ENCODE results near the gene MARVELD3. TPM values are rescaled to one million over a fixed set of nuclear protein-coding genes. Genes with fewer than 3 reads are reported as not detected.

Gene MARVELD3
- total and polyA plus RNA-seq, 3 donors from 2014 or later: 1.3 to 1.6 (median 1.4) TPM

DNA sequence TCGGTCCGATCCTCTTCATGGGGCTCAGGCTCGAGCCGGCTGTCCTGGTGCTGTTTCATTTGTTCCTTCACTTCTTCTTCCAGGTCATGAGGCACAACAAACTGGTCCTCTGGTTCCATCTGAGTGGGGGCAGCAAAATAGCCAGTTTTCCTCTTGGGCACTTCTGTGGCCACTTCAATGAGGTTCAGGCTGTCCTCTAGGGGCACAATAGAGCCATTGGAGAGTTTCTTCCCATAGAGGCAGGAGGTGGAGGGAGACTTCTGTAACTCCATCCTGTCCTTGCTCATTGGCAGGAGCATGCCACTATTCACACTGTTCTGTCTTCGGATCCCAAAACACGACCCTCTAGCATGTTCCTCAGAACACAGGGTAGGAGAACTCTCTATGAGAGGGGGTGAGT is 22.9 kb downstream of the MARVELD3 start:
- Histone ChIP-seq H3K27ac (no peak overlapping the region), H3K9me3 (no peaks in the 10 kb centered on the region), H3K36me3 (ENCODE audit: low read depth, missing control alignments) (no peaks in the 10 kb centered on the region), H3K27me3 (no peaks in the 10 kb centered on the region), H3K4me3 (no peak overlapping the region), H3K4me1 (no peaks in the 10 kb centered on the region)
- DNase-seq: no peak
- intact Hi-C loops (cut with DNase I; ENCODE audit: low total_unique reads): no loop called here
- 75 to 82% methylated on average over 6 of the region's 6 CpGs for WGBS, 2 donors
- TF ChIP-seq POLR2A (IDR thresholded peaks at IDR 0.05): no peak
- no peak for TF ChIP-seq CTCF (IDR thresholded peaks at IDR 0.05)

- intact Hi-C loops (cut with DNase I; ENCODE audit: low total_unique reads): no loop called here
- H3K27ac ChIP-seq: no peak overlapping the region
- no peaks in the 10 kb centered on the region for H3K9me3 ChIP-seq
- 96 to 97% methylated on average over 7 of the region's 7 CpGs for WGBS, 2 donors
- no peak for DNase-seq
- no peaks in the 10 kb centered on the region for H3K36me3 ChIP-seq (ENCODE audit: low read depth, missing control alignments)
- H3K27me3 ChIP-seq: no peaks in the 10 kb centered on the region
- no peaks in the 10 kb centered on the region for H3K4me1 ChIP-seq
- no peak overlapping the region for H3K4me3 ChIP-seq
- no peak for TF ChIP-seq CTCF (IDR thresholded peaks at IDR 0.05)
- TF ChIP-seq POLR2A (IDR thresholded peaks at IDR 0.05): no peak
These were observed 23.7 kb downstream of the MARVELD3 start for GRCh38 chr16:71649704-71650103.

DNA sequence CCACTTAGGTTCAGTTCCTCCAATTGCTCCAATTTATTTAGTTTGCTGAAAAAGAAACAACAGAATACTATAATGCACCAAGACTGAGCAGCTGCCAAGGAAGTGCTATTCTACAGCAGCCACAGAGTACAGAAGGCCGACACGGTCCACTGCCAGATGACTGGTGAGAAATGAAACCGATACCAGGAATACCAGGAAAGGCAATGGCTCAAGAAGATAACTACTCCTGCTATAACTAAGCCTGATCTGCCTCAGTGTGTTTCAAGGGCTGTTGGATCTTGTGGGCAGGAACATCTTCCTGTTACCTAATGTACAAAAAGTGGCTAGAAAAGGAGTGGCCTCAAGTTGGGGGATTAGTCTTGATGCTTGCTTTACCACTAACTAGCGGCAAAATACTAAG is 32.8 kb downstream of the MARVELD3 start:
- no peaks in the 10 kb centered on the region for H3K27me3 ChIP-seq
- intact Hi-C loops (cut with DNase I; ENCODE audit: low total_unique reads): no loop called here
- TF ChIP-seq POLR2A (IDR thresholded peaks at IDR 0.05) (no peak), CTCF (IDR thresholded peaks at IDR 0.05) (no peak)
- no peak for DNase-seq
- H3K4me3 ChIP-seq: no peak overlapping the region
- WGBS, 2 donors: 93 to 95% methylated on average over 4 of the region's 4 CpGs
- H3K9me3 ChIP-seq: no peaks in the 10 kb centered on the region
- no peak overlapping the region for H3K27ac ChIP-seq
- H3K36me3 ChIP-seq (ENCODE audit: low read depth, missing control alignments): no peaks in the 10 kb centered on the region
- H3K4me1 ChIP-seq: no peaks in the 10 kb centered on the region

DNA sequence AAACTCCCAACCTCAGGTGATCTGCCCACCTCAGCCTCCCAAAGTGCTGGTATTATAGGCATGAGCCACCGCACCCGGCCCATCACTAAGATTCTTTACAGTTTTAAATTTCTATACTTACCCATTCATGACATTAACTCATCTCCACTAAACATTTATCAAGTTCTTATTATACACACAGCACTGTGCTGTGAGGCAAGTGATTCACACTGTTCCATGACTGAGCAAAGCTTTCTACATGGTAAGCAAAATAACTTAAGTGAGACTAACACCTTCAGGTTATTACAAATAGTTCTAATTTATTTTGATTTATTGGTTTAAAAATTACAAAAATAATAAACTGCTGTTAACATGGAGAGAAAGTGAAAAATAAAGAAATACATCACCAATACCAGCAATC is 33.5 kb downstream of the MARVELD3 start:
- no peak overlapping the region for H3K27ac ChIP-seq
- no peaks in the 10 kb centered on the region for H3K36me3 ChIP-seq (ENCODE audit: low read depth, missing control alignments)
- H3K27me3 ChIP-seq: no peaks in the 10 kb centered on the region
- H3K4me1 ChIP-seq: no peaks in the 10 kb centered on the region
- H3K4me3 ChIP-seq: no peak overlapping the region
- intact Hi-C loops (cut with DNase I; ENCODE audit: low total_unique reads): no loop called here
- no peak for TF ChIP-seq POLR2A (IDR thresholded peaks at IDR 0.05)
- no peak for TF ChIP-seq CTCF (IDR thresholded peaks at IDR 0.05)
- 97 to 100% methylated on average over 2 of the region's 2 CpGs for WGBS, 2 donors
- DNase-seq: no peak
- H3K9me3 ChIP-seq: no peaks in the 10 kb centered on the region

DNA sequence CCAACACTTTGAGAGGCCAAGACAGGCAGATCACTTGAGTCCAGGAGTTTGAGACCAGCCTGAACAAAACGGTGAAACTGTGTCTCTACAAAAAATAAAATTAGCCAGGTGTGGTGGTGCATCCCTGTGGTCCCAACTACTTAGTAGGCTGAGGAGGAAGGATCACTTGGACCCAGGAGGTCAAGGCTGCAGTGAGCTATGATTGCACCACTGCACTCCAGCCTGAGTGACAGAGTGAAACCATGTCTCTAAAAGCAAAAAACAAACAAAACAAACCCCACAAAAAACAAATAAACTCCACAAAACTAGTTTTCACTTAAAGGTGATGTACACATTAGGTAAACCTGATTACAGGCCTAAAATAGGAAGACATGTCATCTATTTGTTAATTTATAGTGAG is 40.3 kb downstream of the MARVELD3 start:
- H3K36me3 ChIP-seq (ENCODE audit: low read depth, missing control alignments): no peaks in the 10 kb centered on the region

More for the DNA sequence above, 40.3 kb downstream of the MARVELD3 start:
- 83 to 90% methylated on average over 1 of the region's 1 CpG for WGBS, 2 donors
- H3K9me3 ChIP-seq: no peaks in the 10 kb centered on the region
- TF ChIP-seq POLR2A (IDR thresholded peaks at IDR 0.05) (no peak), CTCF (IDR thresholded peaks at IDR 0.05) (no peak)
- H3K4me1 ChIP-seq: no peaks in the 10 kb centered on the region
- H3K4me3 ChIP-seq: no peak overlapping the region
- intact Hi-C loops (cut with DNase I; ENCODE audit: low total_unique reads): no loop called here
- H3K27ac ChIP-seq: no peak overlapping the region
- no peak for DNase-seq
- no peaks in the 10 kb centered on the region for H3K27me3 ChIP-seq
